GM12891 (cell line): ENCODE results near the gene RAB36.

Source experiments
- POLR2A ChIP-seq: IDR thresholded peaks from 2 replicates; pipeline ENCODE4 v1.6.1; 2011; ENCODE audit warnings: low read depth, low read length, control low read depth
- POU2F2 ChIP-seq: IDR thresholded peaks from 2 replicates; pipeline ENCODE4 v1.6.1; 2011; ENCODE audit warnings: low read depth, mild to moderate bottlenecking, control low read depth, low read length, moderate library complexity

DNA sequence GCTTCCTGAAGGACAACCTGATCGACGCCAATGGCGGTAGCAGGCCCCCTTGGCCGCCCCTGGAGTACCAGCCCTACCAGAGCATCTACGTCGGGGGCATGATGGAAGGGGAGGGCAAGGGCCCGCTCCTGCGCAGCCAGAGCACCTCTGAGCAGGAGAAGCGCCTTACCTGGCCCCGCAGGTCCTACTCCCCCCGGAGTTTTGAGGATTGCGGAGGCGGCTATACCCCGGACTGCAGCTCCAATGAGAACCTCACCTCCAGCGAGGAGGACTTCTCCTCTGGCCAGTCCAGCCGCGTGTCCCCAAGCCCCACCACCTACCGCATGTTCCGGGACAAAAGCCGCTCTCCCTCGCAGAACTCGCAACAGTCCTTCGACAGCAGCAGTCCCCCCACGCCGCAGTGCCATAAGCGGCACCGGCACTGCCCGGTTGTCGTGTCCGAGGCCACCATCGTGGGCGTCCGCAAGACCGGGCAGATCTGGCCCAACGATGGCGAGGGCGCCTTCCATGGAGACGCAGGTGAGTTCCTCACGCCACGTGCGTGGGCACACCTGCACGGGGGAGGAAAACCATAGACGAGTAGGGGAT lies 36.5 kb downstream of the RAB36 start:
- TF ChIP-seq POU2F2 (no peak), POLR2A (no peak)
